M059J (cell line): Measurements from ENCODE around the gene DOK4. TPM values are rescaled to one million over a fixed set of nuclear protein-coding genes. Genes with fewer than 3 reads are reported as not detected.
"Not testable (repeated sequence)": the region's sequence is repeated elsewhere in the genome, so short reads cannot be mapped to it uniquely, and the experiment has no call there.

Experiments used
- DNase-seq: peaks from one replicate; pipeline ENCODE4 v3.0.0-alpha.2; 2012; ENCODE audit warnings: low read depth
- total RNA-seq: library from RNA; depleted of rRNA; stranded (reverse); fragments of >200 nt; shearing (Covaris generic); gene quantifications from 2 replicates; pipeline ENCODE4 v1.2.3, GENCODE V29; 2014

DOK4 gene
- total RNA-seq, 1 experiment from 2014 or later = 6.2 TPM

GRCh38 chr16:57502048-57502775 is 15.9 kb upstream of the DOK4 start:
- no peak for DNase-seq

DNA sequence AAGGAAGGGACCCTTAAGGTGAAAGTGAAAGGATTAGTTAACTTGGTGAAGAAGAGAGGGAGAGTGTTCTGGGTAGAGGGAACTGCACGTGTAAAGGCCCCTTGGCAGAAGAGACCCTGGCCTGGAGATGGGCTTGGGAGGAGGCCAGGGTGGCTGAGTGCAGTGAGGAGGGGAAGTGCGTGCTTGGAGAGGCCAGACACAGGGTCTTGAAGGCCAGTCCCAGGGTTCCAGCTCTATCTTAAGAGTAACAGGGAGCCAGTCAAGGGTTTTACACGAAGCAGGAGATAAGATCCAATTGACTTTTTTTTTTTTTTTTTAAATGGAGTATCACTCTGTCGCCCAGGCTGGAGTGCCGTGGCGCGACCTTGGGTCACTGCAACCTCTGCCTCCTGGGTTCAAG is 15.2 kb upstream of the DOK4 start:
- DNase-seq = no peak

DNA sequence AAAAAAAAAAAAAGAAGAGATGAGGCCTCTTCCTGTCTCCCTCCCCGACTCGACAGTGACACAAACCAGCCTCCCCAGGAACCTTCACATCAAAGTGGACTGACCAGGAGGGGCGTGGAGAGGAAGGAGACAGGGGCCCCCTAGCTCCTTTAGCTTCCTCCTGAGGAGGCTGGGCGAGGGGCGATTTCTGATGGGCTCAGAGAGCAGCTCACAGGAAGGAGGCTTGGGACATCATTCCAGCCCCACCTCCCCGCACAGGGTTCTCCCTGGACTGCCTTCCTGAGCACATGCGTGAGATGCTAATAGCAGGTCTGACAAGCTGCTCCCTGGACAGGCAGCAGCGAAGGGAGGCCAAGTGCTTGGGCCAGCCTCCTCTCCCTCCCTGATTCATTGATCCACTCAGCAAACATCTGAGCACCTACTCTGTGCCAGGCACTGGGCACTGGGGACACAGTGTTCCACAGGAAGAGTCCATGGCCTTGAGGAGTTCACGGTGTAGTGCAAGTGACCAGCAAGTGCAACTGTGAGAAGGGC is 14.4 kb upstream of the DOK4 start:
- DNase-seq = no peak

- not testable (repeated sequence) for DNase-seq
Observed at GRCh38 chr16:57499941-57500340, 13.6 kb upstream of the DOK4 start.

DNA sequence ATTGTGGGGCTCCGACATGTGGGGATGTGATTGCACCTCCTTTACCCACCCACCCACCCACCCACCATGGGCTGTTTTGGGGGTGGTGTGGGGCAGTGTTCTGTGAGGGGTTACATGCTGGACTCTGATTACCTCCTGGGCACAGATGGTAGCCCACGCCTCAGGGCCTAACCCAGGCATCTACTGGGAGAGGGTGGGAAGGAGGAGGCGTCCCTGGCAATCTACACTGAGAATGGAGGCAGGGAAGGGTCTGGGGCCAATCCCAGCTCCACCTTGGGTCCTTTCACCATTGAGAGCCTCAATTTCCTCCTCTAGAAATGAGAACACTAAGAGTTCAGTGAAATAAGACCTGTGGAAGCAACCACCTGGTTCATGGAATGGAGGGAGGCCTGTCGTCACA is 11.7 kb upstream of the DOK4 start:
- DNase-seq = no peak

GRCh38 chr16:57497121-57497520 is 10.8 kb upstream of the DOK4 start:
- no peak for DNase-seq

- DNase-seq = no peak
Observed at GRCh38 chr16:57493767-57494166, 7.5 kb upstream of the DOK4 start.

DNA sequence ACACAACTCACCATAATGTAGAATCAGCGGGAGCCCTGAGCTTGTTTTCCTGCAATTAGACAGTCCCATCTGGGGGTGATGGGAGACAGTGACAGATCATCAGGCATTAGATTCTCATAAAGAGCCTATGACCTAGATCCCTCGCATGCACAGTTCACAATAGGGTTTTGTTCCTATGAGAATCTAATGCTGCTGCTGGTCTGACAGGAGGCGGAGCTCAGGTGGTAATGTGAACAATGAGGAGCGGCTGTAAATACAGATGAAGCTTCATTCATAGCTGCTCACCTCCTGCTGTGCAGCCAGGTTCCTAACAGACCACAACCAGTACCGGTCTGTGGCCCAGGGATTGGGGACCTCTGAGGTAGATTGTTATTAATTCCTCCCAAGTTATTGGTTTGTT is 2.9 kb upstream of the DOK4 start:
- no peak for DNase-seq

DNA sequence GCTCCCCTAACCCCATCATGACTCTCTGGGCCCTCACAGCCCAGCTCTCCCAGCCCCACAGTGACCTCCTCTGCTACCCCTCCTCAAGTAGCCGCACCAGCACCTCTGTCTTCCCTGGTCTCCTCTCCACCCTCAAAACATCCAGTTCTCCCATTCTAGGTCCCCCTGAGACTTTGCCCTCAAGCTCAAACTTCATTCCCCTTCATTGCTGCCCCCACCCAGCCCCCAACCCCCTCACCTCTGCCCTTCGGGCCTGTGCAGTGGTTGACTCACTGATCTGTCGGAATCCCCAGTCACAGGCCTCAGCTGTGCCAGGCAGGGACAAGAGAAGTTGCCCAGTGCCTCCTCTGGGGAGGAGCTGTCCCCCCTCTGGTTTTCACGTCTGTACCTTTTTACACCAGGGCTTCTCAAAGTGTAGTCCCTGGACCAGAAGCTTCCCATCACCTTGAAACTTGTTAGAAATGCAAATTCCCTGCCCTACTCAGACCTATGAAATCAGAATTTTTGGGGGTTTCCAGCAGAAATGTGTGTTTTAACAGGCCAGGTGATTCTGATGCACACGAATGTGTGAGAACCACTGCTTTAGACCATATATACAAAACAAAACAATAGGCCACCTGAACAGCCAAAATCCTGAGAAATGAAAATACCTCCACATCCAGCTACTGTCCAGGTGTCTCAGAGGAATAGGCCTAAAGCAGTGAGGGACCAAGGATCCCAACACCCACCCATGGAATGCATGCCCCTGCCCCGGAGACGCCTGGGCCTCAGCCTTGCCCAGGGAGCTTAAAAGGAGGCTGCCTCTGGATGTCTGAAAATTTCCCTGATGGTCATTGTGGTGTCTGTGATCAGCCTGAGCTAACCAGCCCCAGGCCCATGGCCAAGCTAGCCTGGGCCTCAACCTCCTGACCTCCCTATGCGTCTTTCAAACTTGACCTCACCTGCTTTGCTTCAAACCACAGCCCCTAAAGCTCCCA is 853 bp upstream of the DOK4 start:
- no peak for DNase-seq

DNA sequence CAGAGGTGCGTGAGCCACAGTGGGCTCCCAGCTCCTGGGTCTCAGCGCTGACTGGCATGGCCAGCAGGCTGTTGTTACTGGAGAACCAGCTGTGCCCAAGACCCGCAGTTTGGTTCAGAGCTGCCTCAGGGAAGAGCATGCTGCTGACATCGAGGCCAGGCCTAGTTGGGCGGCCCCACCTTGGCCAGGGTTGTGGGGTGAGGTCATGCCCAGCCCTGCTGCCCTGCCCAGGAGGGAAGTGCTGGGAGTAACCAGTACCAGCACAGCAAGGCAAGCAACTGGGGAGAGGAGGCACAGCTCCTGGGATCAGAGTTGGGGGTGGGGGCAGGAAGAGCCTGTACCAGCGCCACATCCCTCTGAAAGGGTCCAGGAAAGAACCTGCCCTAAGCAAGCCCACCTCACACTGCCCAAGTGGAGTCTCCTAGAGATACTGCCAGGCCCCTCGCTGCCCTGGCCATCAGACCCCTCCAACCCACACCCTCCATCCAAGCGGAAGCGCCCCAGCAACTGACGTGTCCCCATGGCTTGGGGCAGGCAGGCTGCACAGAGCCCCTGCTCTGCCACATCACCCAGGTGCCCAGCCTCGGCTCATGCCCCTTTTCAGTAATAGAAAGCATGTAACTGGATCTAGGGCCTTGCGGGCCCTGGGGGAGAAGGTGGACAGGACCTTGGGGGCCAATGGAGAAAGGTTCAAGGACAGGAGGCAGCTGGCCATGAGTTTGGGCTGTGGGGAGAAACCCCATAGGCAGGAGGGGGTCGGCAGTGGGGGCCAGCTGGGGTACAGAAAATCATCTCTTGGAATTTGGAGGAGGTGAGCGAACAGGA is 990 bp downstream of the DOK4 start:
- DNase-seq = no peak

- no peak for DNase-seq
Observed at GRCh38 chr16:57484515-57485005, 1.7 kb downstream of the DOK4 start.

- DNase-seq = no peak
Observed at GRCh38 chr16:57483725-57484514, 2.4 kb downstream of the DOK4 start.

DNA sequence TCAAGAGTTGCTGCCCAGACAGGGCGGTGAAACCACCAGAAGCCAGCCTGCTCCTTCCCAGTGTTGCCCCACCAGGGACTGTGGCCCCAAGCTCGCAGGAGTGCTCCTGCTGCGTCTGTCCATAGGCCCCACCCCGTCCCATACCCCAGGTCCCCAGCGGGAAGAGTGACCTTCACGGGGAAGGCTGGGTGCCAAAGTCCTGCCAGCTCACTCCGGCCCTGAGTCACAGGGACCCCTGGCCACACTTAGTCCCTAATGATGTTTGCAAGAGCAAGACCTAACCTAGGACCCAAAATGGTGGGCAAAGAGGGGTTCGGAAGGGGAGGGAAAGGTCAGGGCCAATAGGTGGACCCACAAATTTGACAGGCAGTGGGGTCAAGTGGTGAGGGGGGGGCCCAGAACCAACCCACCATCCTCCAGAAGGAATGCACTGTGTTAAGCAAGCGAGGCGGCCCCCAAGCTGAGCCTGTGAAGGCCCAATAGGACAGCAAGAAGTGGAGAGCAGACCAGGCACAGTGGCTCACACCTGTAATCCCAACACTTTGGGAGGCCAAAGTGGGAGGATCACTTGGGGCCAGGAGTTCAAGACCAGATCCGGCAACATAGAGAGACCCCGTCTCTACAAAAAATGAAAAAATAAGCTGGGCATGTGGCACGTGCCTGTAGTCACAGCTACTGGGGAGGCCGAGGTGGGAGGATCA is 3.3 kb downstream of the DOK4 start:
- no peak for DNase-seq

- DNase-seq = no peak
Observed at GRCh38 chr16:57481421-57481820, 4.9 kb downstream of the DOK4 start.

- no peak for DNase-seq
Observed at GRCh38 chr16:57480754-57481230, 5.5 kb downstream of the DOK4 start.

DNA sequence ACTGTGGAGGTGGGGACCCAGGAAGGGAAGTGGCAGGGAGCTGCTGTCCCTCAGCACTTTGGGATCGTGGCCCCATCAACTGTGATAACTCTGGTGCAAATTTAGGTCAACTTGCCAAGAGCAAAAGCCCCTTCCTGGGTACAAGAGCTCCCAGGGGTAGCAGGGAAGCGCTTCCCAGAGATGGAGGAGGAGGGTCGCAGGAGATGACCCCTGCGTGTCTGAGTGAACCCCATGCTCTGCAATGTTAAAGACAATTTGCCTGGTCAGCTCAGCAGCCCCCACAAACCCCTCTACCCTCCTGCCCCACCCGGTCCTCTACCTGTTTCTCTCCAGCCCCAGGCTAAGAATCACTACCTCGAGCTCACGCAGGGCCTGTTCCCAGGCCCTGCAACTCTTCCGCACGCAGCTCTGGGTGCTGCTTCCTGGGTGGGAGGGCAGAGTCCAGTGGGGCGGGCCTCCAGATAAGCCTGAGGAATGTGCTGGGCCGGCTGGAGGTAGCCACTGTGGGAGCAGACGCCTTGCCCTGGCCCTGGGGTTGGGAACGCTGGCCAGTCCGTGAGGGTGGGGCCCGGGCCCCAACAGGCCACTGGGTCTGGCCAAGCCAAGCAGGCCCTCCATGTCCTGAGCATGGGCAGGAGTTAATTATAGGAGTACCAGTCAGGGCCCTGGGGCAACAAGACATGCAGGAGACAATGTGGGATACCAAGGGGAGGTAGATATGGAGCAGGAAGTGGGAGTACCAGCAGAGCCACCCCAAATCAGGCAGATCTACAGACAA is 6.1 kb downstream of the DOK4 start:
- DNase-seq = peak; percentile 10

DNA sequence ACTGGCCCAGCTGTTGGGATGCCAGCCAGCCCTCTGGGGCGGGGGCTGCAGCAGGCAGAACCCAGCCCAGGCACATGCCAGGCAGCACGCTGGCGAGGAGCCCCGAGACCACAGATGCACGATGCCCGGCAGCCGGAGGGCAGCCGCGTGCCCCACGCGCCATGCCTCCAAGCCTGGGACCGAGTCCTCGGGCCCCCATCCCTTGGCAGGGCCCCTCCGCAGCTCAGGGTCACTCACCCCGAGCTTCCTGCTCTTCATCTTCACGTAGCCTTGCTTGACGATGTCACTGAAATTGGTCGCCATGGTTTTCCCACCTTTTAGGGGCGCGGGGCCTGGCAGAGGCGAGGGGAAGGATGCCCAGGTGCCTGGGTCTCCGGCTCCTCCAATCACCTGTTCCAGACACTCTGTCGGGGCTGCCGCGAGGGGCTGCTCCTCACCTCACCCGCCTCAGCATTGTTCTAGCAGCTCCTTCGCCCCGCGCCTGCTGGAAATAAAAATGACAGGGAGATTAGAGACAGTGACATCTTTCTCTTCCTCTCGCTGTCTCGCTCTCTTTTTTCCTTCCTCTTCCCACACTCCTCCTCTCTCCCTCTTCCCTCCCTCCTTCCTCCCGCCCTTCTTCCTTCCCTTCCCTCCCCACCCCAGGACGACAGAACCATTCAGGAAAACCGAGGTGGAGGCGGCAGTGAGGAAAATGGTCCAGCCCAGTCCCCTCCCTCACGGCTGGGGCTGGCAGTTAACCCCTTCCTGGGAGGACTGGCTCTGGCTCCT is 6.9 kb downstream of the DOK4 start:
- peak; percentile 52 for DNase-seq
